ENCODE data around the gene TUBGCP2.

The TUBGCP2 gene

GRCh38 chr10:133341983-133342382, 33.3 kb upstream of the TUBGCP2 start:
- Histone ChIP-seq H3K79me2 (ENCODE audit: control insufficient read depth, low read length) (no peaks in the 10 kb centered on the region), H3K36me3 (ENCODE audit: control insufficient read depth, low read length) (no peaks in the 10 kb centered on the region), H3K4me1 (ENCODE audit: control insufficient read depth, low read length) (no peaks in the 10 kb centered on the region; the same call in 1 of the 2 replicates), H3K4me3 (ENCODE audit: low read length) (no peak overlapping the region), H4K20me1 (ENCODE audit: control insufficient read depth, insufficient read depth, low read depth, low read length) (no peaks in the 10 kb centered on the region), H3K9me3 (ENCODE audit: control insufficient read depth, insufficient read depth, low read length) (peaks cover 26% of the 10 kb centered on the region; the same call in 1 of the 2 replicates), H3K4me2 (ENCODE audit: low read length) (no peak overlapping the region), H3K27me3 (ENCODE audit: control insufficient read depth, low read length) (no peaks in the 10 kb centered on the region), H3K9me2 (replicated peaks; ENCODE audit: control insufficient read depth, low read length) (no peaks in the 10 kb centered on the region), H3K27ac (ENCODE audit: low read depth, low read length) (no peak overlapping the region), H3F3A (ENCODE audit: control insufficient read depth, insufficient read depth) (no peaks in the 10 kb centered on the region)
- TF ChIP-seq CTCF (IDR thresholded peaks at IDR 0.05; ENCODE audit: low read depth, low read length, poor library complexity, severe bottlenecking) (no peak), EZH2phosphoT487 (IDR thresholded peaks at IDR 0.05; ENCODE audit: borderline replicate concordance, low read length) (no peak)

- H3K4me3 ChIP-seq (ENCODE audit: low read length), result no peak overlapping the region
- no peaks in the 10 kb centered on the region for H4K20me1 ChIP-seq (ENCODE audit: control insufficient read depth, insufficient read depth, low read depth, low read length)
- H3K79me2 ChIP-seq (ENCODE audit: control insufficient read depth, low read length), result no peaks in the 10 kb centered on the region
- no peaks in the 10 kb centered on the region for H3K4me1 ChIP-seq (ENCODE audit: control insufficient read depth, low read length)
- no peaks in the 10 kb centered on the region for H3K36me3 ChIP-seq (ENCODE audit: control insufficient read depth, low read length)
- peaks cover 30% of the 10 kb centered on the region; the same call in 1 of the 2 replicates for H3K9me3 ChIP-seq (ENCODE audit: control insufficient read depth, insufficient read depth, low read length)
- H3K27ac ChIP-seq (ENCODE audit: low read depth, low read length), result no peak overlapping the region
- TF ChIP-seq CTCF (IDR thresholded peaks at IDR 0.05; ENCODE audit: low read depth, low read length, poor library complexity, severe bottlenecking) (no peak), EZH2phosphoT487 (IDR thresholded peaks at IDR 0.05; ENCODE audit: borderline replicate concordance, low read length) (no peak)
- no peaks in the 10 kb centered on the region for H3K9me2 ChIP-seq (replicated peaks; ENCODE audit: control insufficient read depth, low read length)
- no peak overlapping the region for H3K4me2 ChIP-seq (ENCODE audit: low read length)
- H3K27me3 ChIP-seq (ENCODE audit: control insufficient read depth, low read length), result peaks cover 5% of the 10 kb centered on the region
- H3F3A ChIP-seq (ENCODE audit: control insufficient read depth, insufficient read depth), result no peaks in the 10 kb centered on the region
Observed at GRCh38 chr10:133339708-133340380, 31.2 kb upstream of the TUBGCP2 start.

- Histone ChIP-seq H3K4me3 (ENCODE audit: low read length) (no peak overlapping the region), H3K4me2 (ENCODE audit: low read length) (no peak overlapping the region), H3K27me3 (ENCODE audit: control insufficient read depth, low read length) (peaks cover 5% of the 10 kb centered on the region), H3F3A (ENCODE audit: control insufficient read depth, insufficient read depth) (no peaks in the 10 kb centered on the region), H3K9me2 (replicated peaks; ENCODE audit: control insufficient read depth, low read length) (no peaks in the 10 kb centered on the region), H3K79me2 (ENCODE audit: control insufficient read depth, low read length) (no peaks in the 10 kb centered on the region), H3K9me3 (ENCODE audit: control insufficient read depth, insufficient read depth, low read length) (peaks cover 30% of the 10 kb centered on the region; the same call in 1 of the 2 replicates), H3K4me1 (ENCODE audit: control insufficient read depth, low read length) (no peaks in the 10 kb centered on the region), H4K20me1 (ENCODE audit: control insufficient read depth, insufficient read depth, low read depth, low read length) (no peaks in the 10 kb centered on the region), H3K36me3 (ENCODE audit: control insufficient read depth, low read length) (no peaks in the 10 kb centered on the region), H3K27ac (ENCODE audit: low read depth, low read length) (no peak overlapping the region)
- TF ChIP-seq EZH2phosphoT487 (IDR thresholded peaks at IDR 0.05; ENCODE audit: borderline replicate concordance, low read length) (no peak), CTCF (IDR thresholded peaks at IDR 0.05; ENCODE audit: low read depth, low read length, poor library complexity, severe bottlenecking) (no peak)
Observed at GRCh38 chr10:133338080-133339071, 29.7 kb upstream of the TUBGCP2 start.
